ENCODE data around the gene CLIC6.

The CLIC6 gene

DNA sequence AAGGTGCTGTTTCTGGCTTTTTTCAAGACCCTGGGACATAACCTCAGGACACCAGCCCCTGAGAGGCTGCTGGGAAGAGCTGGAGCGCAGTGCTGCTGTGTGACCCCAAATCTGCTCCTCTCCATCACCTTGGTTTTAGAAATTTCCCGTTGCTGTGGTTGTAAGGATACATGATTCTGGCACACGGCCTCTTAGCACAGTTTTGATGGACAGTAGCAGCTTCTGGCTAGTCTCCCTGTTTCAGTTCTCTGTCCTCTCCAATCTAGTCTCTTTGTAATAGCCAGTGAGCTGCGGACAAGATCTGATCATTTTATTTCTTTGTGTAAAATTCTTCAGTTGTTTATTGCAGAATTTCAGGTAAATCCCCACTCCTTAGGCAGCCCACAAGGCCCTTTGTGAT lies 3.1 kb downstream of the CLIC6 start:
- no peak overlapping the region for H2AK5ac ChIP-seq (ENCODE audit: low read length, severe bottlenecking)
- H3K18ac ChIP-seq (ENCODE audit: low read depth in 1 of 2, low read length in 2 of 2): no peak overlapping the region
- no peak overlapping the region for H3K9ac ChIP-seq (ENCODE audit: low read length)
- H3K9me3 ChIP-seq (ENCODE audit: control insufficient read depth, low read length): no peaks in the 10 kb centered on the region
- H3K27me3 ChIP-seq (ENCODE audit: control insufficient read depth in 1 of 2, insufficient read depth in 1 of 2, low read length in 2 of 2): peaks cover 49 to 70% of the 10 kb centered on the region in 2 experiments
- WGBS: 68% methylated on average over 3 of the region's 4 CpGs
- H4K8ac ChIP-seq (ENCODE audit: low read length): no peak overlapping the region
- H3K23ac ChIP-seq (ENCODE audit: low read length in 2 of 2): no peak overlapping the region
- H3K36me3 ChIP-seq (ENCODE audit: control insufficient read depth in 1 of 2, insufficient read depth in 2 of 2, low read depth in 1 of 2, low read length in 2 of 2): no peaks in the 10 kb centered on the region
- H2BK15ac ChIP-seq (ENCODE audit: low read depth, poor library complexity, severe bottlenecking): no peak overlapping the region
- H3K79me1 ChIP-seq (replicated peaks; ENCODE audit: low read length, poor library complexity, severe bottlenecking): no peaks in the 10 kb centered on the region
- no peak overlapping the region for H3K14ac ChIP-seq (ENCODE audit: low read length in 2 of 2)
- H3K27ac ChIP-seq (ENCODE audit: low read length, poor library complexity, severe bottlenecking): no peak overlapping the region
- DNase-seq: no peak
- H3K4me1 ChIP-seq (ENCODE audit: control insufficient read depth, insufficient read depth, low read depth, low read length): peaks cover 18% of the 10 kb centered on the region
- no peak overlapping the region for H2BK12ac ChIP-seq (ENCODE audit: low read length in 2 of 2)
- no peak overlapping the region for H2AFZ ChIP-seq (ENCODE audit: low read depth, low read length)
- H3K4ac ChIP-seq (ENCODE audit: low read depth in 1 of 2, low read length in 2 of 2): no peak overlapping the region
- no peak overlapping the region for H4K91ac ChIP-seq (ENCODE audit: low read length)
- no peak overlapping the region for H2BK120ac ChIP-seq (ENCODE audit: low read depth, low read length)
- no peak overlapping the region for H3K4me2 ChIP-seq (ENCODE audit: low read length, poor library complexity, severe bottlenecking)
- H2BK5ac ChIP-seq (ENCODE audit: low read depth, low read length, poor library complexity, severe bottlenecking): no peak overlapping the region
- H3K4me3 ChIP-seq (ENCODE audit: insufficient read depth in 1 of 2, low read depth in 1 of 2, low read length in 2 of 2): no peak overlapping the region

DNA sequence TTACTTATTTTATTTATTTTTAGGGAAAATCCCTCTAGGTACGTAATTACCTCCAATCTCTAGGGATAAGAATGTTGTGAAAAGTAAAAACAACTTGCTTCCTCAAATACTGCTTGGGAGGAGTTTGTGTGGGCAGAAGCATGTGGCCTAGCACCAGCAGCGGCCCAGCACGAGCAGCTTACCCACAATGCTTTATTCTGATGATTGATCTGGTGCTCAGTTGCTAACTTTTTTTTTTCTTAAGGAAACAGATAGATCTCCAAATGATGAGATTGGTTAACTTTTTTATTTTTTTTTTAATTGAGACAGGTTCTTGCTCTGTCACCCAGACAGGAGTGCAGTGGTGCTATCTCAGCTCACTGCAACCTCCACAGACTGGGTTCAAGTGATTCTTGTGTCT lies 4.2 kb downstream of the CLIC6 start:
- Histone ChIP-seq H3K9me3 (ENCODE audit: control insufficient read depth, low read length) (no peaks in the 10 kb centered on the region), H3K27me3 (ENCODE audit: control insufficient read depth in 1 of 2, insufficient read depth in 1 of 2, low read length in 2 of 2) (peaks cover 38 to 69% of the 10 kb centered on the region in 2 experiments), H3K23ac (ENCODE audit: low read length in 2 of 2) (no peak overlapping the region), H3K4ac (ENCODE audit: low read depth in 1 of 2, low read length in 2 of 2) (no peak overlapping the region), H3K14ac (ENCODE audit: low read length in 2 of 2) (no peak overlapping the region), H2BK15ac (ENCODE audit: low read depth, poor library complexity, severe bottlenecking) (no peak overlapping the region), H3K9ac (ENCODE audit: low read length) (no peak overlapping the region), H2BK120ac (ENCODE audit: low read depth, low read length) (no peak overlapping the region), H2AFZ (ENCODE audit: low read depth, low read length) (no peak overlapping the region), H2AK5ac (ENCODE audit: low read length, severe bottlenecking) (no peak overlapping the region), H3K27ac (ENCODE audit: low read length, poor library complexity, severe bottlenecking) (no peak overlapping the region), H4K91ac (ENCODE audit: low read length) (no peak overlapping the region), H3K18ac (ENCODE audit: low read depth in 1 of 2, low read length in 2 of 2) (no peak overlapping the region), H3K4me3 (ENCODE audit: insufficient read depth in 1 of 2, low read depth in 1 of 2, low read length in 2 of 2) (no peak overlapping the region), H3K4me1 (ENCODE audit: control insufficient read depth, insufficient read depth, low read depth, low read length) (peaks cover 18% of the 10 kb centered on the region), H3K4me2 (ENCODE audit: low read length, poor library complexity, severe bottlenecking) (no peak overlapping the region), H4K8ac (ENCODE audit: low read length) (no peak overlapping the region), H2BK12ac (ENCODE audit: low read length in 2 of 2) (no peak overlapping the region), H3K36me3 (ENCODE audit: control insufficient read depth in 1 of 2, insufficient read depth in 2 of 2, low read depth in 1 of 2, low read length in 2 of 2) (no peaks in the 10 kb centered on the region), H2BK5ac (ENCODE audit: low read depth, low read length, poor library complexity, severe bottlenecking) (no peak overlapping the region), H3K79me1 (replicated peaks; ENCODE audit: low read length, poor library complexity, severe bottlenecking) (no peaks in the 10 kb centered on the region)
- no peak for DNase-seq
- 74% methylated on average over 2 of the region's 3 CpGs for WGBS

- Histone ChIP-seq H3K36me3 (ENCODE audit: control insufficient read depth in 1 of 2, insufficient read depth in 2 of 2, low read depth in 1 of 2, low read length in 2 of 2) (no peaks in the 10 kb centered on the region), H3K4me2 (ENCODE audit: low read length, poor library complexity, severe bottlenecking) (no peak overlapping the region), H2AFZ (ENCODE audit: low read depth, low read length) (no peak overlapping the region), H3K27me3 (ENCODE audit: control insufficient read depth in 1 of 2, insufficient read depth in 1 of 2, low read length in 2 of 2) (peaks cover 23 to 56% of the 10 kb centered on the region in 2 experiments), H3K27ac (ENCODE audit: low read length, poor library complexity, severe bottlenecking) (no peak overlapping the region), H3K9me3 (ENCODE audit: control insufficient read depth, low read length) (no peaks in the 10 kb centered on the region), H3K4ac (ENCODE audit: low read depth in 1 of 2, low read length in 2 of 2) (no peak overlapping the region), H2AK5ac (ENCODE audit: low read length, severe bottlenecking) (no peak overlapping the region), H3K79me1 (replicated peaks; ENCODE audit: low read length, poor library complexity, severe bottlenecking) (no peaks in the 10 kb centered on the region), H2BK15ac (ENCODE audit: low read depth, poor library complexity, severe bottlenecking) (no peak overlapping the region), H3K18ac (ENCODE audit: low read depth in 1 of 2, low read length in 2 of 2) (no peak overlapping the region), H3K14ac (ENCODE audit: low read length in 2 of 2) (no peak overlapping the region), H4K91ac (ENCODE audit: low read length) (no peak overlapping the region), H2BK12ac (ENCODE audit: low read length in 2 of 2) (no peak overlapping the region), H4K8ac (ENCODE audit: low read length) (no peak overlapping the region), H3K23ac (ENCODE audit: low read length in 2 of 2) (no peak overlapping the region), H3K4me1 (ENCODE audit: control insufficient read depth, insufficient read depth, low read depth, low read length) (peaks cover 14% of the 10 kb centered on the region), H3K9ac (ENCODE audit: low read length) (no peak overlapping the region), H2BK5ac (ENCODE audit: low read depth, low read length, poor library complexity, severe bottlenecking) (no peak overlapping the region), H3K4me3 (ENCODE audit: insufficient read depth in 1 of 2, low read depth in 1 of 2, low read length in 2 of 2) (no peak overlapping the region), H2BK120ac (ENCODE audit: low read depth, low read length) (no peak overlapping the region)
- no peak for DNase-seq
Measured at GRCh38 chr21:34674468-34674867, 5.7 kb downstream of the CLIC6 start.

DNA sequence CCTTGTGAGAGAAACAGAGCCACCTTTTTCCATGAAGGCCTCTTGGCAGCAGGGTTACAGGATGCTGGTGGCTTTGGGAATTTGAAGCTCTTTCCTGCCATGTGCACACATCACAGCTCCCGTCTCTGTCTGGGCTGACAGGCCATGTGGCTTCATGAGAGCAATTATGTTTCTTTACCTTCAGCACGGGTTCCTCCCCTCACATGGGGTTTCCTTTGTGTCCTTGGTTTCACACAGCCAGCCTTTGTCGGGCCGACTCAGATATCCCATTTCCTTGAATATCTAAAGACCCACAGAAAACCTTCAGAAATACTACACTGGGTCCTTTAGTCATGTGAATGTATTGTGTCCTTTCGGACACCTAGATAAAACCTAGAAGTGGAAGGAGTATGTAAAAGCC lies 7.1 kb downstream of the CLIC6 start:
- Histone ChIP-seq H2AFZ (ENCODE audit: low read depth, low read length) (no peak overlapping the region), H2AK5ac (ENCODE audit: low read length, severe bottlenecking) (no peak overlapping the region), H4K91ac (ENCODE audit: low read length) (no peak overlapping the region), H3K4ac (ENCODE audit: low read depth in 1 of 2, low read length in 2 of 2) (no peak overlapping the region), H2BK15ac (ENCODE audit: low read depth, poor library complexity, severe bottlenecking) (no peak overlapping the region), H2BK12ac (ENCODE audit: low read length in 2 of 2) (no peak overlapping the region), H3K23ac (ENCODE audit: low read length in 2 of 2) (no peak overlapping the region), H3K4me3 (ENCODE audit: insufficient read depth in 1 of 2, low read depth in 1 of 2, low read length in 2 of 2) (no peak overlapping the region), H3K27me3 (ENCODE audit: control insufficient read depth in 1 of 2, insufficient read depth in 1 of 2, low read length in 2 of 2) (peaks cover 13 to 48% of the 10 kb centered on the region in 2 experiments), H3K36me3 (ENCODE audit: control insufficient read depth in 1 of 2, insufficient read depth in 2 of 2, low read depth in 1 of 2, low read length in 2 of 2) (no peaks in the 10 kb centered on the region), H3K4me2 (ENCODE audit: low read length, poor library complexity, severe bottlenecking) (no peak overlapping the region), H3K4me1 (ENCODE audit: control insufficient read depth, insufficient read depth, low read depth, low read length) (no peaks in the 10 kb centered on the region), H3K18ac (ENCODE audit: low read depth in 1 of 2, low read length in 2 of 2) (no peak overlapping the region), H4K8ac (ENCODE audit: low read length) (no peak overlapping the region), H2BK120ac (ENCODE audit: low read depth, low read length) (no peak overlapping the region), H3K9ac (ENCODE audit: low read length) (no peak overlapping the region), H3K79me1 (replicated peaks; ENCODE audit: low read length, poor library complexity, severe bottlenecking) (no peaks in the 10 kb centered on the region), H2BK5ac (ENCODE audit: low read depth, low read length, poor library complexity, severe bottlenecking) (no peak overlapping the region), H3K14ac (ENCODE audit: low read length in 2 of 2) (no peak overlapping the region), H3K9me3 (ENCODE audit: control insufficient read depth, low read length) (peaks cover 2% of the 10 kb centered on the region), H3K27ac (ENCODE audit: low read length, poor library complexity, severe bottlenecking) (no peak overlapping the region)
- WGBS: 79% methylated on average over 3 of the region's 5 CpGs
- no peak for DNase-seq
